ENCODE results near the gene FOXP1.

DNA sequence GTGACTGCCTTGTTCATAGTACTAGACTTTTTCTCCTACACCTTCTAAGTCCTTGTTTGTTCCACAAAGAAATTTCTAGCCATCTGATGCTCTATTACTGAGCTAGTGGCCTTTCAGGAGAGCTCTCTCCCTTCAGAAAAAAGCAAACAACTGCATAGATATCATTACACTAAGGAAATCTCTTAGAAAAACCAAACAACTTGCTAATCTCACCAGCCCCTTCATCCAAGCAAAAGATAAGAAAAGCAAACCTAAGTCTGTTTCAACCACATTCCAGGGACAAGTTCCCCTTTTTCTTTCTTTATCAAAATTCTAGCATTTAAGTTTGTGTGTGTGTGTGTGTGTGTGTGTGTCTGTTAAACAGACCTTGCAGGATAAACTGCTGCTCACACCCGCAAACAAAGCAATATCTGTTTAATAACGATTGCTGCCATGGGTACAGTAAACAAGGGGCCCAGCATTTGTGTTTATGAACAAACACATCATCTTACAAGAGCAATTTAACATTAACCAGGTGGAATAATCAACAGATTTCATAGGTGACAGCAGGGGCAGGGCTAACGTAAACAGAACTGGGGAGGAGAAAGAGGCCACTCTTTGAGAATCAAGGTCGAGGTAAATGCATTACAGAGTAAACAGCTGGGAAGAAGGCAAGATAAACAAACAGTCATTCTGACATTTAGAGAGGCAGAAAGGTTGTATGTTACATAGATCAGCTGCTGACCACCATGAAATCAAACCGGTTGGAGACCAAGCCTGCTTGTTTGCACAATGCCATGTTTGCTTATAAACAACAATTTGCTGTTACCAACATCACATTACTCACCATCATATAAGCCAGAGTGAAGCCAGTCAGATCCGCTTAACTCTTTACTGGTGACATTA is 375.1 kb downstream of the FOXP1 start:
- TF ChIP-seq EZH2 (IDR thresholded peaks at IDR 0.05; ENCODE audit: insufficient read depth, poor library complexity, severe bottlenecking) = no peak
- no peak for TF ChIP-seq EZH2phosphoT487 (IDR thresholded peaks at IDR 0.05; ENCODE audit: insufficient read depth, low read depth)
